DMS 273 (cell line): ENCODE results near the gene WRAP73.

Source experiments
- DNase-seq: peaks from one replicate; lab custom pipeline; 2025; ENCODE audit not compliant: unreplicated experiment; lab: John Stamatoyannopoulos, UW

Gene WRAP73

GRCh38 chr1:3583751-3584150, 66.2 kb downstream of the WRAP73 start:
- peak; percentile 64 for DNase-seq

- no peak for DNase-seq
Observed at GRCh38 chr1:3581296-3582036, 68.4 kb downstream of the WRAP73 start.
